OCI-LY3 (cell line): ENCODE measurements around the gene OCEL1.

Experiments used
- H2AFZ ChIP-seq: fragments of 200-600, 300-600 bp; shearing (Covaris generic); 2 replicates; pipeline ENCODE4 v1.6.0; 2014; ENCODE audit warnings: antibody characterized with exemption, low read depth, low read length
- H3K27ac ChIP-seq: fragments of 200-600, 300-600 bp; sonication (generic); 2 replicates; pipeline ENCODE4 v1.5.1; 2014; ENCODE audit warnings: mild to moderate bottlenecking, low read length, moderate library complexity, mixed read lengths
- H3K27me3 ChIP-seq: fragments of 200-600, 300-600 bp; sonication (generic); 2 replicates; pipeline ENCODE4 v1.6.1; 2014; ENCODE audit warnings: low read depth, low read length, mixed read lengths
- H3K36me3 ChIP-seq: fragments of 200-600, 300-600 bp; sonication (generic); replicated peaks from 2 replicates; pipeline ENCODE3; 2014; ENCODE audit warnings: low read depth, low read length, mixed read lengths
- H3K4me1 ChIP-seq: fragments of 300-600, 200-600 bp; sonication (generic); 2 replicates; pipeline ENCODE4 v1.6.1; 2014; ENCODE audit warnings: low read length, mixed read lengths
- H3K4me2 ChIP-seq: fragments of 200-600, 300-600 bp; sonication (generic); 2 replicates; pipeline ENCODE4 v1.6.1; 2014; ENCODE audit warnings: low read length, mixed read lengths
- H3K4me3 ChIP-seq: fragments of 300-600, 200-600 bp; sonication (generic); 2 replicates; pipeline ENCODE4 v1.5.1; 2014; ENCODE audit warnings: antibody characterized with exemption, mild to moderate bottlenecking, low read length, moderate library complexity
- H3K79me2 ChIP-seq: fragments of 300-600, 200-600 bp; shearing (Covaris generic); 2 replicates; pipeline ENCODE4 v1.6.1; 2014; ENCODE audit warnings: mild to moderate bottlenecking, low read length, mixed read lengths
- H3K9ac ChIP-seq: fragments of 300-600, 200-600 bp; shearing (Covaris generic); 2 replicates; pipeline ENCODE4 v1.6.0; 2014; ENCODE audit warnings: mild to moderate bottlenecking, low read length, moderate library complexity
- H3K9me3 ChIP-seq: fragments of 200-600, 300-600 bp; shearing (Covaris generic); 2 replicates; pipeline ENCODE4 v1.6.1; 2014; ENCODE audit warnings: low read length, mixed read lengths; ENCODE audit not compliant: insufficient read depth
- H4K20me1 ChIP-seq: fragments of 200-600, 300-600 bp; sonication (generic); 2 replicates; pipeline ENCODE4 v1.6.1; 2016; ENCODE audit warnings: low read length, mixed read lengths; ENCODE audit not compliant: insufficient read depth
- EZH2phosphoT487 ChIP-seq: fragments of 200-600 bp; shearing (Covaris generic); IDR thresholded peaks from 2 replicates; pipeline ENCODE4 v1.6.1; 2018; ENCODE audit warnings: antibody characterized with exemption, mixed run types, low read depth
- TF ChIP-seq, protein P1 (sequence below): fragments of 200-600, 300-600 bp; sonication (generic); IDR thresholded peaks from 2 replicates; pipeline ENCODE4 v1.5.1; 2014; ENCODE audit warnings: antibody characterized with exemption, low read length, low read depth

Gene OCEL1

DNA sequence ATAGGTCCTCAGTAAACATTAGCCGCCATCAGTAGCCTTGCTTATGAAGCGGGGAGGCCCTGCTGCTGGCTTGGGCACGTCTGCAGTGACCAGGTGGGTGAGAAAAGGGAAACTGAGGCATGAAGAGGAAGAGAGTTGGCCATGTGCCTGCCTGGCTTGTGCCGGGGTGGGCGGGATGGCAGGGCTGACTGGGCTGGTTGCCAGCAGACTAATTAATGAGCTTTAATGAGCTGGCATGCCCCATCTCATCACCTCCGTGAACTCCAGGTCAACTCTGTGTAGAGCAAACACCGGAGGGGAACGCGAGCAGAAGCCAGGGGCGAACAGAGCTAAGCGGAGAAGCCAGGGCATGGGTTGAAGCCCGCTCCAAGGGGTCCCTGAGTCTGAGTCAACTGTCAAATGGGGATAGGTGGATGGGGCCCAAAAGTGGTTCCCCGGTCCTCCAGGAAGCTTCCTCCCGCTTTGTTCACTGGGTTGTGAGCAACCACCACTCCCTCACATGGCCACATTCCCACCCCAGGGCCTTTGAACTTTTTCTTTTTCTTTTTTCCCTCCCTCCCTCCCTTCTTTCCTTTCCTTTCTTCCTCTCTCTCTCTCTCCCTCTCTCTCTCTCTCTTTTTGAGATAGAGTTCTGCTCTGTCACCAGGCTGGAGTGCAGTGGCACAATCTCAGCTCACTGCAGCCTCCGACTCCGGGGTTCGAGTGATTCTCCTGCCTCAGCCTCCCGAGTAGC, 11.0 kb downstream of the OCEL1 start:
- peaks cover 9% of the 10 kb centered on the region for H3K36me3 ChIP-seq
- H4K20me1 ChIP-seq, result peaks cover 15% of the 10 kb centered on the region; the same call in 1 of the 2 replicates
- peaks cover 11% of the 10 kb centered on the region for H3K4me1 ChIP-seq
- no peak overlapping the region for H3K4me3 ChIP-seq
- H3K27ac ChIP-seq, result no peak overlapping the region
- peaks cover 11% of the 10 kb centered on the region for H3K79me2 ChIP-seq
- H2AFZ ChIP-seq, result no peak overlapping the region
- no peaks in the 10 kb centered on the region for H3K27me3 ChIP-seq
- no peaks in the 10 kb centered on the region for H3K9me3 ChIP-seq
- H3K9ac ChIP-seq, result no peak overlapping the region
- H3K4me2 ChIP-seq, result no peak overlapping the region
- TF ChIP-seq, protein P1, sequence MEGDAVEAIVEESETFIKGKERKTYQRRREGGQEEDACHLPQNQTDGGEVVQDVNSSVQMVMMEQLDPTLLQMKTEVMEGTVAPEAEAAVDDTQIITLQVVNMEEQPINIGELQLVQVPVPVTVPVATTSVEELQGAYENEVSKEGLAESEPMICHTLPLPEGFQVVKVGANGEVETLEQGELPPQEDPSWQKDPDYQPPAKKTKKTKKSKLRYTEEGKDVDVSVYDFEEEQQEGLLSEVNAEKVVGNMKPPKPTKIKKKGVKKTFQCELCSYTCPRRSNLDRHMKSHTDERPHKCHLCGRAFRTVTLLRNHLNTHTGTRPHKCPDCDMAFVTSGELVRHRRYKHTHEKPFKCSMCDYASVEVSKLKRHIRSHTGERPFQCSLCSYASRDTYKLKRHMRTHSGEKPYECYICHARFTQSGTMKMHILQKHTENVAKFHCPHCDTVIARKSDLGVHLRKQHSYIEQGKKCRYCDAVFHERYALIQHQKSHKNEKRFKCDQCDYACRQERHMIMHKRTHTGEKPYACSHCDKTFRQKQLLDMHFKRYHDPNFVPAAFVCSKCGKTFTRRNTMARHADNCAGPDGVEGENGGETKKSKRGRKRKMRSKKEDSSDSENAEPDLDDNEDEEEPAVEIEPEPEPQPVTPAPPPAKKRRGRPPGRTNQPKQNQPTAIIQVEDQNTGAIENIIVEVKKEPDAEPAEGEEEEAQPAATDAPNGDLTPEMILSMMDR, result no peak
- no peak for TF ChIP-seq EZH2phosphoT487

DNA sequence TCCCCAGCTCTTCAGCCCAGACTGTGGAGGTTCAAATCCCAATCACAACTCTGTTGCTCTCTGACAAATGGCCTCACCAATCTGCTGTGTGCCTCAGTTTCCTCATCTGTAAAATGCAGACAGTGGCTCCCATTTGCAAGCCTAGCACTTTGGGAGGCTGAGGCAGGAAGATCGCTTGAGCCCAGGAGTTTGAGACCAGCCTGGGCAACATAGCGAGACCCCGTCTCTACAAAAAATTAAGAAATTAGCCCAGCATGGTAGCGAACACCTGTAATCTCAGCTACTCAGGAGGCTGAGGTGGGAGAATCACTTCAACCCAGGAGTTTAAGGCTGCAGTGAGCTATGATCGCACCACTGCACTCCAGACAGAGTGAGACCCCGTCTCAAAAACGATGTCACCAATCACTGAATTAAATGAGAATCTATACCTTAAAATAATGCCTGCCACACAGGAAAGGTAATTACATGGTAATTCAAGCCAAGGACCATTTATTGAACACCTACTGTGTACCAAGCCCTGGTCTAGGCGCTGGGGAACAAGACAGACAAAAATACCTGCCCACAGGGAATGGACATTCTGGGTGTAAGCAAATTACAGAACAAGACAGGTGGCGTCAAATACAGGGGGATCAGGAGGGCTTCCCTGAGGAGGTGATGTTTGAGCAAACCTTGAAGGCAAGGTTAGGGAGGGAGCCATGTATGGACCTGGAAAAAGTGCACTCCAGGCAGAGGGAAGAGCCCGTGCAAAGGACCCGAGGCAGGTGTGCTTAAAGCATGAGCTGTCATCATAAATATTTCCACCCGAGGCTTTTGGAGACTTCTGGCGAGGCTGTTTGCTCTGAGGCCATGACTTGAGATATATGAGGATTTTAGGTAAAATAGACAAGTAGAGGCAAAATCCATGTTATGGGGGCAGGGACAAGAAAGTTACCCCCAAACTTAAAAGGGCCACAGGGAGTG, 12.0 kb downstream of the OCEL1 start:
- TF ChIP-seq, protein P1, result no peak
- TF ChIP-seq EZH2phosphoT487, result no peak

DNA sequence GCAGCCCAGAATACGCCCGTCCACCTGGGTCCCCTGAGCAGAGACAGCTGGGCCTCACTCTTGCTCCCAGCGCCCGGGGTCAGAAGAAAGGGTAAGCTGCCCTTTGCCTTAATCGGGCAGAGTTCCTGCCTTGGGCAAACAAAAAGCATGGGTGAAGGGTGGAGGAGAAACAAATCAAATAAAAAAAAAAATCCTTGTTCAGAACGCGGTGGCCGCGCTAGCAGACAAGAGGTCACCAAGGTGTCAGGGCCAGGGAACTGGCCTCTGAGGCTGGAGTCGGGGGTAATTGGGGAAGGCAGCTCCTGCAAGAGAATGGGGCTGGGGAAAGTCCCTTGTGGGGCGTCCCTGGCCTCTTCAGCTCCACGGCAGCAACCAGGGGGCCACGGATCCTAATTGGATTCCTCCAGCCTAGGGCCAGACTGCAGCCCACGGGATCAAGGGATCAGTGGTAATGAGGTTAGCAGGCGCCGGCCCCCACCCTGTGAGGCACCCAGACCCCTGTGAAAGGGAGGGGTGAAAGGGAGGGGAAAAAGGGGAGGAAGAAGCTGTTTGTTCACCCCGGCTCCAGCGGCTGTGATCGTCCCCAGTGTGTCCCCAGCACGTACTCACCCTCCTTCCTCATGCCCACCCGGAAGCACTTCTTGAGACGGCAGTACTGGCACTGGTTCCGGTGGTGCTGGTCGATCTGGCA, 14.2 kb downstream of the OCEL1 start:
- H3K9ac ChIP-seq, result no peak overlapping the region
- peaks cover 14% of the 10 kb centered on the region; the same call in 1 of the 2 replicates for H3K4me1 ChIP-seq
- no peak overlapping the region for H3K4me3 ChIP-seq
- peaks cover 3% of the 10 kb centered on the region for H3K36me3 ChIP-seq
- no peak overlapping the region for H3K27ac ChIP-seq
- no peak overlapping the region for H2AFZ ChIP-seq
- H4K20me1 ChIP-seq, result peaks cover 16% of the 10 kb centered on the region; the same call in 1 of the 2 replicates
- no peak overlapping the region for H3K4me2 ChIP-seq
- TF ChIP-seq EZH2phosphoT487, result no peak
- TF ChIP-seq, protein P1, result no peak
- H3K9me3 ChIP-seq, result no peaks in the 10 kb centered on the region
- peaks cover 28% of the 10 kb centered on the region; the same call in 1 of the 2 replicates for H3K79me2 ChIP-seq
- no peaks in the 10 kb centered on the region for H3K27me3 ChIP-seq

More for the DNA sequence above, 12.0 kb downstream of the OCEL1 start:
- H3K4me1 ChIP-seq, result peaks cover 11% of the 10 kb centered on the region
- H3K36me3 ChIP-seq, result peaks cover 3% of the 10 kb centered on the region
- no peaks in the 10 kb centered on the region for H3K9me3 ChIP-seq
- H4K20me1 ChIP-seq, result peaks cover 17% of the 10 kb centered on the region; the same call in 1 of the 2 replicates
- no peak overlapping the region for H3K27ac ChIP-seq
- H3K79me2 ChIP-seq, result peaks cover 17% of the 10 kb centered on the region
- H2AFZ ChIP-seq, result no peak overlapping the region
- H3K27me3 ChIP-seq, result no peaks in the 10 kb centered on the region
- no peak overlapping the region for H3K4me2 ChIP-seq
- H3K9ac ChIP-seq, result no peak overlapping the region
- no peak overlapping the region for H3K4me3 ChIP-seq
